OCI-LY7 (cell line): ENCODE data around the gene ZNF813.

Experiments
- CTCF ChIP-seq: fragments of 200-600 bp; sonication (generic); conservative IDR thresholded peaks from 2 replicates; pipeline ENCODE4 v1.5.1; 2014; ENCODE audit warnings: mild to moderate bottlenecking, antibody characterized with exemption, low read length, moderate library complexity, mixed read lengths
- EZH2phosphoT487 ChIP-seq: fragments of 200-600 bp; sonication (generic); IDR thresholded peaks from 2 replicates; pipeline ENCODE4 v1.6.1; 2018; ENCODE audit warnings: low read depth, borderline replicate concordance, mild to moderate bottlenecking, mixed run types, antibody characterized with exemption, low read length, moderate library complexity, mixed read lengths

GRCh38 chr19:53541971-53542370, 74.4 kb downstream of the ZNF813 start:
- no peak for TF ChIP-seq CTCF
- no peak for TF ChIP-seq EZH2phosphoT487
